Stimulated activated naive CD8-positive, alpha-beta T cell treated with anti-CD3 and anti-CD28 coated beads, Interleukin-15, Interleukin-2, amounts not matched to agents 100 U/mL and 50 U/mL, for 24 hours (primary cell): Measurements from ENCODE around the gene LDLRAD4.
"Not testable (repeated sequence)": the region's sequence is repeated elsewhere in the genome, so short reads cannot be mapped to it uniquely, and the experiment has no call there.

Experiments used
- ATAC-seq: fragments of 150-1000 bp; cut with Tn5 transposase; one replicate; pipeline ENCODE4 v1.10.0; 2021
- DNase-seq: peaks from one replicate; pipeline ENCODE4 v3.0.0; 2021

LDLRAD4 gene

GRCh38 chr18:13489303-13489702, 270.7 kb downstream of the LDLRAD4 start:
- not testable (repeated sequence) for ATAC-seq, DNase-seq

GRCh38 chr18:13491138-13491537, 272.6 kb downstream of the LDLRAD4 start:
- ATAC-seq (no peak), DNase-seq (no peak)

- DNase-seq: no peak
- ATAC-seq: no peak
Measured at GRCh38 chr18:13492314-13492713, 273.8 kb downstream of the LDLRAD4 start.

- ATAC-seq: no peak
- DNase-seq: no peak
Measured at GRCh38 chr18:13493079-13493478, 274.5 kb downstream of the LDLRAD4 start.

- DNase-seq (no peak), ATAC-seq (no peak)
Measured at GRCh38 chr18:13493725-13494124, 275.2 kb downstream of the LDLRAD4 start.

GRCh38 chr18:13494871-13495445, 276.4 kb downstream of the LDLRAD4 start:
- DNase-seq: no peak
- no peak for ATAC-seq

GRCh38 chr18:13495961-13496360, 277.4 kb downstream of the LDLRAD4 start:
- no peak for DNase-seq
- ATAC-seq: no peak

- DNase-seq (no peak), ATAC-seq (no peak)
Measured at GRCh38 chr18:13496691-13497281, 278.2 kb downstream of the LDLRAD4 start.

- DNase-seq: no peak
- ATAC-seq: no peak
Measured at GRCh38 chr18:13499803-13500202, 281.2 kb downstream of the LDLRAD4 start.

- ATAC-seq (no peak), DNase-seq (no peak)
Measured at GRCh38 chr18:13500227-13500865, 281.8 kb downstream of the LDLRAD4 start.

GRCh38 chr18:13500869-13501542, 282.4 kb downstream of the LDLRAD4 start:
- DNase-seq (no peak), ATAC-seq (no peak)

GRCh38 chr18:13501543-13501887, 283.0 kb downstream of the LDLRAD4 start:
- DNase-seq: no peak

GRCh38 chr18:13501891-13502290, 283.3 kb downstream of the LDLRAD4 start:
- DNase-seq: peak; percentile 19

More at GRCh38 chr18:13501543-13501887, 283.0 kb downstream of the LDLRAD4 start:
- no peak for ATAC-seq

GRCh38 chr18:13502585-13502984, 284.0 kb downstream of the LDLRAD4 start:
- ATAC-seq (no peak), DNase-seq (no peak)

More at GRCh38 chr18:13501891-13502290, 283.3 kb downstream of the LDLRAD4 start:
- peak; percentile 50 for ATAC-seq

GRCh38 chr18:13503836-13504235, 285.3 kb downstream of the LDLRAD4 start:
- DNase-seq (no peak), ATAC-seq (no peak)

- ATAC-seq (no peak), DNase-seq (no peak)
Measured at GRCh38 chr18:13505780-13506345, 287.3 kb downstream of the LDLRAD4 start.

- ATAC-seq: no peak
- no peak for DNase-seq
Measured at GRCh38 chr18:13510594-13510993, 292.0 kb downstream of the LDLRAD4 start.

- DNase-seq (no peak), ATAC-seq (no peak)
Measured at GRCh38 chr18:13511961-13512577, 293.5 kb downstream of the LDLRAD4 start.

- peak; percentile 96 for ATAC-seq
- peak; percentile 23 for DNase-seq
Measured at GRCh38 chr18:13513021-13513420, 294.5 kb downstream of the LDLRAD4 start.

GRCh38 chr18:13513481-13513880, 294.9 kb downstream of the LDLRAD4 start:
- ATAC-seq (no peak), DNase-seq (no peak)

GRCh38 chr18:13514558-13514957, 296.0 kb downstream of the LDLRAD4 start:
- ATAC-seq (no peak), DNase-seq (no peak)

- no peak for DNase-seq
Measured at GRCh38 chr18:13516855-13517254, 298.3 kb downstream of the LDLRAD4 start.

More at GRCh38 chr18:13516855-13517254, 298.3 kb downstream of the LDLRAD4 start:
- ATAC-seq: no peak
